Naive B cell (primary cell): Measurements from ENCODE around the gene SMOC1. TPM values are rescaled to one million over a fixed set of nuclear protein-coding genes. Genes with fewer than 3 reads are reported as not detected.
"Not testable (repeated sequence)": the region's sequence is repeated elsewhere in the genome, so short reads cannot be mapped to it uniquely, and the experiment has no call there.

ENCODE experiments used
- ATAC-seq, 2 donors: fragments of 150-1000 bp; cut with Tn5 transposase; 2 replicates each; pipeline ENCODE4 v1.10.0; 2021; ENCODE audit warnings: low read depth in 2 of 2, mild to moderate bottlenecking in 2 of 2, moderate library complexity in 2 of 2
- DNase-seq: peaks from one replicate; pipeline ENCODE4 v3.0.0; 2022
- H3K27ac Mint-ChIP-seq, 6 donors: one replicate each; pipeline ENCODE4 v1.8.0; 2020 to 2022; ENCODE audit warnings: mild to moderate bottlenecking in 6 of 6, mixed read lengths in 6 of 6, moderate library complexity in 5 of 6, inconsistent platforms in 2 of 6
- H3K27me3 Mint-ChIP-seq, 3 donors: one replicate each; pipeline ENCODE4 v1.8.0; 2021 to 2022; ENCODE audit warnings: mixed read lengths in 3 of 3, mild to moderate bottlenecking in 1 of 3
- H3K36me3 Mint-ChIP-seq, 2 donors: one replicate each; pipeline ENCODE4 v1.8.0; 2020 to 2022; ENCODE audit warnings: mixed read lengths in 2 of 2, inconsistent platforms in 1 of 2, mild to moderate bottlenecking in 1 of 2
- H3K4me1 Mint-ChIP-seq, 3 donors: one replicate each; pipeline ENCODE4 v1.8.0; 2020 to 2022; ENCODE audit warnings: mixed read lengths in 3 of 3, inconsistent platforms in 1 of 3, mild to moderate bottlenecking in 1 of 3, moderate library complexity in 1 of 3
- H3K4me3 Mint-ChIP-seq, 8 donors: one replicate each; pipeline ENCODE4 v1.8.0; 2020 to 2022; ENCODE audit warnings: mild to moderate bottlenecking in 8 of 8, mixed read lengths in 8 of 8, moderate library complexity in 8 of 8, inconsistent platforms in 2 of 8
- H3K9me3 Mint-ChIP-seq, 7 donors: one replicate each; pipeline ENCODE4 v1.8.0; 2020 to 2022; ENCODE audit warnings: mixed read lengths in 7 of 7, mild to moderate bottlenecking in 5 of 7, inconsistent platforms in 2 of 7, moderate library complexity in 1 of 7
- polyA plus RNA-seq, 6 donors: library from polyadenylated mRNA; unstranded; fragments of 300-500 nt; fragmentation: Illumina TruSeq; gene quantifications; one replicate each; pipeline ENCODE4 v1.2.3, GENCODE V29; 2021; ENCODE audit warnings: low read depth in 6 of 6

Gene SMOC1
- polyA plus RNA-seq, 6 donors from 2014 or later = not detected

DNA sequence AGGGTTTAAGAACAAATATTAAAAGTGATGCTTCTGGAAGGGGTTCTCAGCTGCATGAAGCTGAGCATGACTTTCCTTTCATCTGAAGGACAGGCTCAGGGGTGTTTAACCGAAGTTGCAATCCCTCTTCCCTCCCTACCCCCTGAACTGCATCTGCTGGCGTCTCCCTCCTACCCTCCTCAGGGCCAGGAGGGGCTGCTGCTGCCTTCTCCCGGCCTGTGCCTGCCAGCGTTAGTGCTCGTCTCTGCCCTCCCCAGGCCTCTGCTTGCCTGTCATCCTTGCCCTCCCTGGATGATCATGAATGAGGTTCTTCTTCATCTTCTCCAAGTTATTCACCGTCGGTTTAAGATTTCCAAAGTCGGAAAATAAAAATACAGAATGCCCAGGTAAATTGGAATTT lies 12.2 kb downstream of the SMOC1 start:
- Mint-ChIP-seq H3K27me3 (peaks cover 12 to 40% (median 25%) of the 10 kb centered on the region in 3 donors), H3K27ac (no peak overlapping the region), H3K4me1 (no peaks in the 10 kb centered on the region), H3K9me3 (peaks cover 0 to 25% (median 7%) of the 10 kb centered on the region in 7 donors), H3K36me3 (no peaks in the 10 kb centered on the region), H3K4me3 (no peak overlapping the region)
- no peak for ATAC-seq
- DNase-seq = no peak

DNA sequence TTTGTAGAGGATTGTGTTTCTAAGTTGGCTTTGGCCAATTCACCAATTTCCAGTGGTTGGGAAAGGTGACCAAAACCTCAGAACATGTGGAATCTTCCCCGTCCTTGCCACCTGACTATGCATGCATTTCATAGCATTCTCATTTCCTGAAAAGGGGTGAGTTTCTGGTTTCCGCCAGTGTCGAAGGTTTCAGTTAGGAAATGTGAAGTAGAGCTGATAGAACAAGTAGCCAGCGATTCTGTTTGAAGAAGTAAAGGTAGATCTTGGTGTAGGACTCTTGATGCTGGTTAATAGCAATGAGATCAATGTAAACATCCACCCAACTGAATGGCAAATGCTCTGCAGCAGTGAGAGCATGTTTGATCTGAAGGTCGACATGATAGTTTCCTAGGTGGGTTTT lies 15.9 kb downstream of the SMOC1 start:
- peaks cover 18 to 46% (median 27%) of the 10 kb centered on the region in 7 donors for H3K9me3 Mint-ChIP-seq

GRCh38 chr14:69896080-69896479 lies 16.9 kb downstream of the SMOC1 start:
- peaks cover 12 to 34% (median 25%) of the 10 kb centered on the region in 3 donors for H3K27me3 Mint-ChIP-seq
- DNase-seq (no peak), ATAC-seq (no peak)
- peaks cover 6 to 16% of the 10 kb centered on the region in 2 donors for H3K36me3 Mint-ChIP-seq
- H3K4me1 Mint-ChIP-seq = no peaks in the 10 kb centered on the region
- no peak overlapping the region for H3K27ac Mint-ChIP-seq
- H3K4me3 Mint-ChIP-seq = no peak overlapping the region
- peaks cover 18 to 46% (median 27%) of the 10 kb centered on the region in 7 donors for H3K9me3 Mint-ChIP-seq

More for the DNA sequence above, 15.9 kb downstream of the SMOC1 start:
- no peak overlapping the region for H3K4me3 Mint-ChIP-seq
- H3K27ac Mint-ChIP-seq = no peak overlapping the region
- H3K4me1 Mint-ChIP-seq = no peaks in the 10 kb centered on the region
- peaks cover 12 to 33% (median 25%) of the 10 kb centered on the region in 3 donors for H3K27me3 Mint-ChIP-seq
- peaks cover 6 to 16% of the 10 kb centered on the region in 2 donors for H3K36me3 Mint-ChIP-seq
- ATAC-seq (no peak), DNase-seq (no peak)

DNA sequence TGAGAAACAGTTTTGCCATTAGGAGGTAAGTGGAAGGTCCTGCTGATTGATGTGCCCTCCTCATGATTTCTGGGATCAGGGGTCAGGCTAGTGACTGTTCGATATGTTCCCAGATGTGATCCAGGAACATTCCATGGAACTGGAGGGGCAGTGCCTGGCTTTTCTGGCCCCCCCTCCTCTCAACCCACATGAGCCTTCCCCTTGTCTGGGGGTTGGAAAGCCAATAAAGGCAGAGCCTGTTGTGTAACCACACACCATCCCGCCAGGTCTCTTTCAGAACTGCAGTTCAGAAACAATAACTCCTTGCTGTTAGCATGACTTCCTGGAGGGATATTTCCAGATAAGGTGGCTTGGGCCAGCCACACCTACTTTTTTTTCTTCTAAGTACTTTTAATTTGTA lies 17.8 kb downstream of the SMOC1 start:
- no peak overlapping the region for H3K4me3 Mint-ChIP-seq
- H3K36me3 Mint-ChIP-seq = peaks cover 6 to 16% of the 10 kb centered on the region in 2 donors
- no peak overlapping the region for H3K27ac Mint-ChIP-seq
- peaks cover 19 to 28% (median 25%) of the 10 kb centered on the region in 3 donors for H3K27me3 Mint-ChIP-seq
- DNase-seq (no peak), ATAC-seq (no peak)
- H3K4me1 Mint-ChIP-seq = no peaks in the 10 kb centered on the region
- peaks cover 18 to 51% (median 27%) of the 10 kb centered on the region in 7 donors for H3K9me3 Mint-ChIP-seq

DNA sequence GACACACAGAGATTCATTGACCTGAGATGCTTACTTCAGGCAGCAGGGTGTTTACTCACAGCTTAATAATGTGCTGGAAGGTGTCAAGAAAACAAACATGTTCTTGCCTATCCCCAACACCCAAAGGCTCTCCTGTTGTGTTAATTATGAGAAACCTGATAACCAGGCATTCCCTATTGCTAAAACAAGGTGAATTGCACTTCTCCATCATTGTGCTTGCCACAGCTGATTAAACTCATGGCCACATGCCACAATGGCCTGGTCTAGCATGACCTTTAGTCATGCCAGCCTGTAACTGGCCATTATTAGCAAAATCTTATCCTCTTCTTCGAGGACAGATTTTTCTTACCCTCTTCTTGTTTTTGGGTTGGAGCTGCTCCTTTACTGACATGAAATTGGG lies 21.4 kb downstream of the SMOC1 start:
- H3K4me1 Mint-ChIP-seq = no peaks in the 10 kb centered on the region
- DNase-seq (no peak), ATAC-seq (no peak)
- H3K27ac Mint-ChIP-seq = no peak overlapping the region
- no peak overlapping the region for H3K4me3 Mint-ChIP-seq
- H3K36me3 Mint-ChIP-seq = peaks cover 6 to 16% of the 10 kb centered on the region in 2 donors
- peaks cover 18 to 44% (median 30%) of the 10 kb centered on the region in 7 donors for H3K9me3 Mint-ChIP-seq
- peaks cover 0 to 10% (median 7%) of the 10 kb centered on the region in 3 donors for H3K27me3 Mint-ChIP-seq

DNA sequence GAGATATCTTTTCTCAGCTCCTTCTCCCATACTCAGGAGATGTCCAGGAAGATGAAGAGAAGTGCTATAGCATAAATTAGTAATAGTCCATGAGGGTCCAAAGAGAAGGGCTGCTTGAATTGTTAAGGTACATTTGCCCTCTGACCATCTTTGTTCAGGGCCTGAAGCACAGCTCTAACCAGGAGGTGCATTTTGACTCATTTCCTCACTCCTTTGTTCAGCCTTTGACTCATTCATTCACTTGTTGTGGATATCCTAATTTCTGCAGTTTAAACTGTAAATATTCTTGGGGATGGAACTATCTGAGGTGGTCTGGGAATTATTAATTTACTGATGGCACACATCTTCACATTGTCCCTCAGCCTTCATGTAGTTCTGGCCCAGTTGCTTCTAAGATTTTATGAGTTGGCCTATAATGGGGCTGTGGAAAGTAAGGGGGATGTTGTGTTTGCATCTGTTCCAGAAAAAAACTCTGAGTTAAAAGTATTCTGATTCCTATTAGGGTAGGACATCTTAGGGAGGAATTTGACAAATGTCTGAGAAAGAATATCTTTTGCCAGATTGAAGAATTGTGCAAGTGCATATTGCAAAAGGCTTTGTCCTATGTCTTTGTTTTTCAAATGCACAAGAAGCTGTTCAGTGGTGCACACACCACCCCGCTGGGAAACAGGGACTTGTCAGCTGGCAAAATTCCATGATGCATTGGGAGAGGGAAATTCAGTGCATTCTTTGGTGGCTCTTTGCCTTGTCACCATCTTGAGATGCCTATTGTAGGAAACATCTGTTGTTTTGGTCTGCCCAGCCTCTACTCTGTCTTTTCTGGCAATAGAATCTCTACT lies 22.1 kb downstream of the SMOC1 start:
- peaks cover 0 to 7% (median 4%) of the 10 kb centered on the region in 3 donors for H3K27me3 Mint-ChIP-seq
- no peak overlapping the region for H3K27ac Mint-ChIP-seq
- H3K9me3 Mint-ChIP-seq = peaks cover 18 to 37% (median 26%) of the 10 kb centered on the region in 7 donors
- no peak overlapping the region for H3K4me3 Mint-ChIP-seq
- peaks cover 6 to 16% of the 10 kb centered on the region in 2 donors for H3K36me3 Mint-ChIP-seq
- ATAC-seq (no peak), DNase-seq (no peak)
- no peaks in the 10 kb centered on the region for H3K4me1 Mint-ChIP-seq

DNA sequence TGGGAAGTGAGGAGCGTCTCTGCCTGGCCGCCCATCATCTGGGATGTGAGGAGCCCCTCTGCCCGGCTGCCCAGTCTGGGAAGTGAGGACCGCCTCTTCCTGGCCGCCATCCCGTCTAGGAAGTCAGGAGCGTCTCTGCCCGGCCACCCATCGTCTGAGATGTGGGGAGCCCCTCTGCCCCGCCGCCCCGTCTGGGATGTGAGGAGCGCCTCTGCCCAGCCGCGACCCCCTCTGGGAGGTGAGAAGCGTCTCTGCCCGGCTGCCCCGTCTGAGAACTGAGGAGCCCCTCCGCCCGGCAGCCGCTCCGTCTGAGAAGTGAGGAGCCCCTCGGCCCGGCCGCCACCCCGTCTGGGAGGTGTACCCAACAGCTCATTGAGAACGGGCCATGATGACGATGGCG lies 23.8 kb downstream of the SMOC1 start:
- not testable (repeated sequence) for DNase-seq, H3K27me3 Mint-ChIP-seq, ATAC-seq, H3K27ac Mint-ChIP-seq, H3K4me3 Mint-ChIP-seq, H3K36me3 Mint-ChIP-seq, H3K4me1 Mint-ChIP-seq
- H3K9me3 Mint-ChIP-seq = peaks cover 8 to 20% (median 12%) of the 10 kb centered on the region in 7 donors

DNA sequence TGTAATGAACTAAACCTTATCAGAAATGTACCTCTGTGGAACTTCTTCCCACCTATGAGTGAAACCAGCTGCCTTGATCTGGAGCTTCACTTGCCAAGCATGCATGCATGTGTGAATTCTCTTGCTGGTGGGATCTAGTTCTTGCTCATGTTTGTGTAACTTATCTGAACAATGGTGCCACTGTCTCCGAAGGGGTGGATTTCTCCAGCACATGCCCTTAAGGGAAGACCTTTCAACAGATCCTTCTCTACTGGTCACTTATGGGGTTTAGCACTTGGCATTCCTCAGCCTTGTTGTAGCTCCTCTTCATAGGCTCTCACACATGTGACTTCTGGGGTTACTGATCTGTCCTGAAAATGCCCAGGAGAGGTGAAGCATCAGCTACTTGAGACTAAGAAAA lies 25.0 kb downstream of the SMOC1 start:
- ATAC-seq = no peak
- Mint-ChIP-seq H3K4me3 (no peak overlapping the region), H3K9me3 (peaks cover 0 to 8% (median 3%) of the 10 kb centered on the region in 7 donors), H3K27me3 (peaks cover 0 to 12% (median 7%) of the 10 kb centered on the region in 3 donors), H3K4me1 (no peaks in the 10 kb centered on the region), H3K27ac (no peak overlapping the region), H3K36me3 (no peaks in the 10 kb centered on the region)
- DNase-seq = no peak

GRCh38 chr14:69906201-69906600 lies 27.0 kb downstream of the SMOC1 start:
- Mint-ChIP-seq H3K4me1 (no peaks in the 10 kb centered on the region), H3K27ac (no peak overlapping the region), H3K4me3 (no peak overlapping the region), H3K27me3 (peaks cover 0 to 23% (median 10%) of the 10 kb centered on the region in 3 donors), H3K36me3 (no peaks in the 10 kb centered on the region), H3K9me3 (peaks cover 0 to 5% (median 0%) of the 10 kb centered on the region in 7 donors)
- no peak for DNase-seq
- ATAC-seq = no peak

DNA sequence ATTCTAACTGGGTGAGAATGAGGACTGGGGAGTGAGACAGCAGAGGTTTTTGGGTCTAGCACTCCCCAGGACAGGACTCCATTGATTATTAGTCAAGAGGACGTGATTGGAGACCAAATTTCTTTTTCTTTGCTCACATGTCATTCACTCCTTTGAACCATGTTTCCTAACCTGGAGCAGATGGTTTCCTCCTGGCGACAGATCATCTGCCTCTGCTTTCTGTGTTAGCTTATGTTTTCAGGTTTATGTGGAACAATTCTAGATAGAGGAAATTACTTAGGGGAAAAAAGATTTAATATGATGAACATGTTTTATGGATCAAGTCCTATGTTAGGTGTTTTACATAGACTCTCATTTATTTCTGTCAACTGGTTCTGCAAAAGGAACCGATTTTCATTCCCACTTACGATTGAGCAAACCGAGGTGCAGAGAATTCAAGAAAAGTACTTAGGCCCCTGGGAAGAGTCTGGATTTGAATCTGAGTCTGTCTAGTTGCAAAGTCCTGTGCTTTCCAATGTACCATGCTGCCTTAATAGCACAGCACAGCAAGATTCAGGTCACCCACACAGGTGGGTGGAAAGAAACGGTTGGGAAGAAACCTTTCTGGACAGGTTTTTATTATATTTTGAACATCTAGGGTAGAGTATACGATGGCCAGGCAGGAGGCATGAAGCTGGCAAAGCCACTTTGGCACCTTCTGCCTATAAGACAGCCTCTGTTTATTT lies 30.8 kb downstream of the SMOC1 start:
- no peak overlapping the region for H3K27ac Mint-ChIP-seq
- no peaks in the 10 kb centered on the region for H3K4me1 Mint-ChIP-seq
- peaks cover 0 to 3% (median 0%) of the 10 kb centered on the region in 7 donors for H3K9me3 Mint-ChIP-seq
- H3K4me3 Mint-ChIP-seq = no peak overlapping the region
- no peak for DNase-seq
- H3K27me3 Mint-ChIP-seq = peaks cover 2 to 30% (median 4%) of the 10 kb centered on the region in 3 donors
- no peak for ATAC-seq
- no peaks in the 10 kb centered on the region for H3K36me3 Mint-ChIP-seq

GRCh38 chr14:69910871-69911270 lies 31.7 kb downstream of the SMOC1 start:
- Mint-ChIP-seq H3K4me1 (no peaks in the 10 kb centered on the region), H3K4me3 (no peak overlapping the region), H3K9me3 (peaks cover 0 to 3% (median 0%) of the 10 kb centered on the region in 7 donors), H3K27ac (no peak overlapping the region), H3K27me3 (peaks cover 11 to 39% (median 12%) of the 10 kb centered on the region in 3 donors), H3K36me3 (no peaks in the 10 kb centered on the region)
- no peak for ATAC-seq
- no peak for DNase-seq

GRCh38 chr14:69913686-69914085 lies 34.5 kb downstream of the SMOC1 start:
- H3K27me3 Mint-ChIP-seq = peaks cover 23 to 50% (median 25%) of the 10 kb centered on the region in 3 donors

GRCh38 chr14:69916396-69916795 lies 37.2 kb downstream of the SMOC1 start:
- Mint-ChIP-seq H3K4me3 (no peak overlapping the region), H3K27ac (no peak overlapping the region), H3K27me3 (peaks cover 21 to 41% (median 36%) of the 10 kb centered on the region in 3 donors), H3K9me3 (peaks cover 0 to 3% (median 0%) of the 10 kb centered on the region in 7 donors), H3K36me3 (no peaks in the 10 kb centered on the region), H3K4me1 (no peaks in the 10 kb centered on the region)
- DNase-seq (no peak), ATAC-seq (no peak)

More at GRCh38 chr14:69913686-69914085, 34.5 kb downstream of the SMOC1 start:
- no peak overlapping the region for H3K27ac Mint-ChIP-seq
- H3K4me1 Mint-ChIP-seq = no peaks in the 10 kb centered on the region
- ATAC-seq = no peak
- peaks cover 0 to 3% (median 0%) of the 10 kb centered on the region in 7 donors for H3K9me3 Mint-ChIP-seq
- no peaks in the 10 kb centered on the region for H3K36me3 Mint-ChIP-seq
- no peak for DNase-seq
- no peak overlapping the region for H3K4me3 Mint-ChIP-seq
